NB4 (cell line): ENCODE results near the gene PRKCE.

ENCODE experiments used
- DNase-seq: peaks from one replicate; pipeline ENCODE4 v3.0.0; 2010; ENCODE audit warnings: low read depth
- H3K4me3 ChIP-seq: one replicate; pipeline ENCODE4 v1.5.1; 2011; ENCODE audit warnings: mild to moderate bottlenecking, low read depth, low read length, moderate library complexity
- CTCF ChIP-seq: IDR thresholded peaks from one replicate; pipeline ENCODE4 v1.5.1; 2012; ENCODE audit warnings: low read depth, low read length
- MAX ChIP-seq: IDR thresholded peaks from 2 replicates; pipeline ENCODE4 v1.6.1; 2011; ENCODE audit warnings: low read depth, low read length
- MYC ChIP-seq: IDR thresholded peaks from 2 replicates; pipeline ENCODE4 v1.6.1; 2011; ENCODE audit warnings: low read depth, low read length
- POLR2A ChIP-seq: IDR thresholded peaks from 2 replicates; pipeline ENCODE4 v1.6.1; 2011; ENCODE audit warnings: mild to moderate bottlenecking; ENCODE audit not compliant: insufficient read length; ENCODE audit errors: extremely low read depth

The PRKCE gene

DNA sequence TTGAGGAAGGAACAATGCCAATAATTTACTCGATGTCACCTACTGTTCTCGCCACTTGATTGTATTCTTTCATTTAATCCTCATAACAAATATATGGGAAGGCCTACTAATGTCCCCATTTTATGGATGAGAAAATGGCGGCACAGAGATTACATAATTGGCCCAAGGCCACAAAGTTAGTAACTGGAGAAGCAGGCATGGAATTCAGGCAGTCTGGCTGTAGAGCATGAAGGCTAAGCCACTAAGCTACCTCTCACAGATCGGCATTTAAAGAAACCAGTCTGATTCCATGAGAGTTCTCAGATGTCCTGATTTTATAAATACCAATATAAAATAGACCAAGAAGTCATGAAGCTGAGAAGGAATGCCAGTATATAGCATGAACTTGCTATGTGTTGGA is 523.9 kb downstream of the PRKCE start:
- DNase-seq = no peak
- TF ChIP-seq MAX = no peak
- TF ChIP-seq CTCF = no peak
- no peak for TF ChIP-seq POLR2A
- TF ChIP-seq MYC = no peak
- H3K4me3 ChIP-seq = no peak overlapping the region

DNA sequence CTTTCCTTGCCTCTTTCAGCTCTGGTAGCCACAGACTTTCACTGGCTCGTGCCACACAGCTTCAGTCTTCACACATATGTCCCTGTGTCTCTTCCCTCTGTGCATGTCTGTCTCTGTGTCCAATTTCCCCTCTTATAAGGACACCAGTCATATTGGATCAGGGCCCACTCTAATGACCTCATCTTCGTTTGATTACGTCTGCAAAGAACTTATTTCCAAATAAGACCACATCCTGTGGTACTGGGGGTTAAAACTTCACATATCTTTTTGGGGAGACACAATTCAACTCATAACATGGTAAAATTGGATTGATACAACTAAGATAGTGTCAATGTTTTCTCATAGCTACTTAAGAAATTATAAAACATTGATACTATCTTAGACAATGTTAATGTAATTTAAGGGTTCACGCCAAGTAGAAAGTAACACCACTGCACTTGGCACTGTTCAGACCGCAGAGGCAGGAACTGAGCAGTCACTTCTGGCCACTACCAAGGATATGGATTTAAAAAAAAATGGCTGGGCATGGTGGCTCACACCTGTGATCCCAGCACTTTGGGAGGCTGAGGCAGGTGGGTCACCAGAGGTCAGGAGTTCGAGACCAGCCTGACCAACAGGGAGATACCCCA is 526.1 kb downstream of the PRKCE start:
- TF ChIP-seq POLR2A (no peak), MAX (no peak), MYC (no peak), CTCF (no peak)
- DNase-seq = no peak
- no peak overlapping the region for H3K4me3 ChIP-seq

DNA sequence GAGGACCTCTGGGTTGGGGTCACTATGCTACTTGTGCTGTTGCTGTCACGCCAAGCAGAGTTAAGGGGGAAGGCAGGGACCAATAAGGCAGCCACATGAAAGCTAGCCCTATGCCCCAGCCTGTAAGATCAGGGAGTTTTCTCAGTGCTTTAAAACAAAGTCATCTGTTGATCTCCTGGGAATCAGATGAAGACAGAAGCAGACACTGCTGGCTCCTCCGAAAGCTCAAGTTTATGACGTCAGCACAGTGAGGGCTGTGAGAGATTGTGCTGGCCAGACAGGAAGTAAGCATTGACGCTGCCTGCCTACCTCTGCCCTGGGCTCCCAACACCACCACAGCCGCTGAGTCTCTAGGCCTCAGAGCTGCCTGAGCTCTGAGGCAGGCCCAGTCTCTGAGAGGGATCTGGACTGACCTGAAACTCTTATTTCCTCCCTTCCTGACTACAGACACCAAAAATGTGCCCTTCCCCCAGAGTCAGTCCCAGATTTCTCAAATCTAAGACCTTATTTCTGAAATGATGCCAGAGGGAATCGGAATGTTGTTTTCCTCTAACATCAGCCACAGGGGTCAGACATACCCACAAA is 527.7 kb downstream of the PRKCE start:
- TF ChIP-seq POLR2A = no peak
- TF ChIP-seq MYC = no peak
- TF ChIP-seq MAX = no peak
- TF ChIP-seq CTCF = no peak
- DNase-seq = peak; percentile 78
- no peak overlapping the region for H3K4me3 ChIP-seq

GRCh38 chr2:46180189-46180588 is 528.7 kb downstream of the PRKCE start:
- no peak for TF ChIP-seq POLR2A
- TF ChIP-seq CTCF = no peak
- H3K4me3 ChIP-seq = no peak overlapping the region
- DNase-seq = no peak

DNA sequence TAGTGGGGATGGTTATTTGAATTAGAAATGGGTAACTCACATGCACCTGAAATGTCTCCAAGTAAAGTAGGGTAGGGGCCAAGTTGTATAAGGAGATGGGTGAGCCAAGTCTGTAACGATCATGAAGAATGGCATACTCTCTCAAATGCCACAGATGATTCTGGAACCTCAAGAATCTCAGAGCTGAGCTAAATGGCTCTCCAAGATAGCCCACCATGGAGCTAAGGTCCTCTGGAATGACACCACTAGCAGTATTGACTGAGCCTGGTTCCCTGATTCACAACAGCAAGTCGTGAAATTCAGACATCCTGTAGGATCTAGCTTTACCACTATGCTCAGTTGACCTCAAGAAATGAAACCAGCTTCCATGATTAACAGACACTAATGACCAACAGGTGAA is 529.8 kb downstream of the PRKCE start:
- no peak for DNase-seq
- TF ChIP-seq MAX (no peak), CTCF (no peak), POLR2A (no peak), MYC (no peak)
- no peak overlapping the region for H3K4me3 ChIP-seq
